Body of pancreas (tissue), 4 donors: ENCODE data around the gene HBB.
"Not testable (repeated sequence)": the region's sequence is repeated elsewhere in the genome, so short reads cannot be mapped to it uniquely, and the experiment has no call there.

Source experiments
- CTCF ChIP-seq, 7 experiments: fragments of 450-650 bp in 4 of 7; fragments of 200-600 bp in 3 of 7; sonication (generic) in 3 of 7; IDR thresholded peaks; one replicate each; pipeline ENCODE4 v1.5.1; 2016 to 2019; ENCODE audit warnings: antibody characterized with exemption in 7 of 7
- POLR2A ChIP-seq, 3 donors: fragments of 450-650 bp; IDR thresholded peaks; one replicate each; pipeline ENCODE4 v1.6.1; 2016; ENCODE audit warnings: antibody characterized with exemption in 3 of 3, mild to moderate bottlenecking in 2 of 3

GRCh38 chr11:5254646-5255413 lies 28.0 kb upstream of the HBB start, which contains the start of gene HBG2:
- not testable (repeated sequence) for TF ChIP-seq CTCF, POLR2A (IDR thresholded peaks at IDR 0.05)
